ENCODE measurements around the gene MXRA8.

Gene MXRA8

GRCh38 chr1:1306070-1306660 lies 52.2 kb downstream of the MXRA8 start:
- ATAC-seq = no peak

DNA sequence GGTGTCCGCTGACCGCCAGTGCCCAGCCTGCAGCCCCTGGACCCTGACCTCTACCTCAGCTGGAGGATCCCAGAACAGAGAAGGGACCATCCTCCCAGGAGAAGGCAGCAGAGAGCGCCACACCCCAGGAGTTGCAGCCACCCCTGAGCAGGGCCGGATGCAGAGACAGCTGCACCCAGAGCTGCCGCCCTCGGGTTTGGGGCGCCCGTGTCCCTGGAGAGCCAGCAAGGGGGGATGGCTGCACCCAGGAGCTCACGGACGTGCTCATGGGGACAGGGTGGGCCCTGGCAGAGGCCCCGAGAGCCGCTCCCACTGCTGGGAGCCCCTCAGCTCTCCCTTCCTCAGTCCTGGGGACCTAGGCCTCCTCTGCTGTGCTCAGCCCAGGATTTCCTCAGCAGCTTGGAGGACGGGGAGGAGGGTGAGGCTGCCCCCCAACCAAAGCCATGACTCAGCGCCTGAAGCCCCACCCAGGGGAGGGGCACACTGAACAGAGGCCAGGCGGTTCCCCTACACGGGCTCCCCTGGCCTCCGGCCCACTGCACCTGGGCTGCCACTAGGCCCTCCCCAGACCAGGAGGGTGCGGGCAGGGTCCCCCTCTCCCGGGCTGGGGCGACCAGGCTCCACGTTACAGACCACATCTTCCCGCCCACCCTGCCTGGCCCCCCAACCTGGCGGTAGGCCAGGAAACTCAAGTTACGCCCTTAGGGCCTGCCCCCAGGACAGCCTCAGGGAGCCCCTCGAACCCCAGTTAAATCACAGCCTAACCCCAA lies 52.9 kb downstream of the MXRA8 start:
- ATAC-seq = peak; percentile 24 to 32

- ATAC-seq = no peak
Observed at GRCh38 chr1:1304331-1305299, 53.7 kb downstream of the MXRA8 start.

DNA sequence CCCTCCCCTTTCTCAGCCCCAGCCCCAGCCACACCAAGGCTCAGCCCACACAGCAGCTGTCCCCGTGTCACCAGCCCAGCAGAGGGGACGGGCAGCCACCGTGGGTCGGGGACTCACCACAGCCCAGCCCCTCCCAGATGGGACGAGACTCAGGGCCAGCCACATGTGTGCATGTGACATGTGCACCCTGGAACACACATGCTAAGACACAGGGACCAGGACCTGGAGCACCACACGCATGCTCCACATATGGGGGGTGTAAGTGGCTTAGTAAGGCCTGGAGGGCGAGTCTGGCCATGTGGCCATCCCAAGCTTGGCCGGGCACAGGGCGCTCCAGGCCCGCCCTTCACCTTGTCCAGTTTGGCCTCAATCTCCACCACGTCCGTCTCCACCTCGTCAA lies 54.6 kb downstream of the MXRA8 start:
- ATAC-seq = no peak

GRCh38 chr1:1302951-1303509 lies 55.3 kb downstream of the MXRA8 start:
- no peak for ATAC-seq
